Brain microvascular endothelial cell (primary cell): ENCODE data around the gene SPSB1.

ENCODE experiments used
- DNase-seq: peaks from one replicate; pipeline ENCODE4 v3.0.0-alpha.2; 2020
- H3K27ac ChIP-seq: fragments of 250-450 bp; sonication (Bioruptor Pico); 2 replicates; pipeline ENCODE4 v1.5.1; 2020; ENCODE audit warnings: mild to moderate bottlenecking, moderate library complexity
- H3K27me3 ChIP-seq: fragments of 250-450 bp; sonication (Bioruptor Pico); replicated peaks from 2 replicates; pipeline ENCODE4 v1.5.1; 2020; ENCODE audit warnings: mild to moderate bottlenecking
- H3K36me3 ChIP-seq: fragments of 250-450 bp; sonication (Bioruptor Pico); replicated peaks from 2 replicates; pipeline ENCODE4 v1.5.1; 2020; ENCODE audit warnings: mild to moderate bottlenecking
- H3K4me3 ChIP-seq: 2 replicates; pipeline ENCODE4 v1.5.1; 2011; ENCODE audit warnings: low read depth, mild to moderate bottlenecking, control low read depth, low read length, moderate library complexity
- in situ Hi-C: cut with HindIII; loops from 2 replicates; pipeline ENCODE4 v1.10.0; 2017; ENCODE audit warnings: low sequenced_read_pairs, low pct_ligation_motif_present
- TF ChIP-seq, protein P1 (sequence below): IDR thresholded peaks from 2 replicates; pipeline ENCODE4 v1.5.1; 2011; ENCODE audit warnings: low read depth, mild to moderate bottlenecking, moderate library complexity, low read length, control low read depth, inconsistent platforms; ENCODE audit errors: missing control alignments

SPSB1 gene

GRCh38 chr1:9340172-9340854 lies 47.6 kb downstream of the SPSB1 start:
- TF ChIP-seq, protein P1, sequence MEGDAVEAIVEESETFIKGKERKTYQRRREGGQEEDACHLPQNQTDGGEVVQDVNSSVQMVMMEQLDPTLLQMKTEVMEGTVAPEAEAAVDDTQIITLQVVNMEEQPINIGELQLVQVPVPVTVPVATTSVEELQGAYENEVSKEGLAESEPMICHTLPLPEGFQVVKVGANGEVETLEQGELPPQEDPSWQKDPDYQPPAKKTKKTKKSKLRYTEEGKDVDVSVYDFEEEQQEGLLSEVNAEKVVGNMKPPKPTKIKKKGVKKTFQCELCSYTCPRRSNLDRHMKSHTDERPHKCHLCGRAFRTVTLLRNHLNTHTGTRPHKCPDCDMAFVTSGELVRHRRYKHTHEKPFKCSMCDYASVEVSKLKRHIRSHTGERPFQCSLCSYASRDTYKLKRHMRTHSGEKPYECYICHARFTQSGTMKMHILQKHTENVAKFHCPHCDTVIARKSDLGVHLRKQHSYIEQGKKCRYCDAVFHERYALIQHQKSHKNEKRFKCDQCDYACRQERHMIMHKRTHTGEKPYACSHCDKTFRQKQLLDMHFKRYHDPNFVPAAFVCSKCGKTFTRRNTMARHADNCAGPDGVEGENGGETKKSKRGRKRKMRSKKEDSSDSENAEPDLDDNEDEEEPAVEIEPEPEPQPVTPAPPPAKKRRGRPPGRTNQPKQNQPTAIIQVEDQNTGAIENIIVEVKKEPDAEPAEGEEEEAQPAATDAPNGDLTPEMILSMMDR = no peak
- in situ Hi-C loops = no loop called here
- no peak overlapping the region for H3K4me3 ChIP-seq

GRCh38 chr1:9340864-9341263 lies 48.2 kb downstream of the SPSB1 start:
- peaks cover 3% of the 10 kb centered on the region for H3K36me3 ChIP-seq
- no peak overlapping the region for H3K27ac ChIP-seq
- in situ Hi-C loops = no loop called here
- no peak for DNase-seq
- TF ChIP-seq, protein P1 = no peak
- no peak overlapping the region for H3K4me3 ChIP-seq
- no peaks in the 10 kb centered on the region for H3K27me3 ChIP-seq

More at GRCh38 chr1:9340172-9340854, 47.6 kb downstream of the SPSB1 start:
- peaks cover 3% of the 10 kb centered on the region for H3K36me3 ChIP-seq
- no peak overlapping the region for H3K27ac ChIP-seq
- no peak for DNase-seq
- no peaks in the 10 kb centered on the region for H3K27me3 ChIP-seq

DNA sequence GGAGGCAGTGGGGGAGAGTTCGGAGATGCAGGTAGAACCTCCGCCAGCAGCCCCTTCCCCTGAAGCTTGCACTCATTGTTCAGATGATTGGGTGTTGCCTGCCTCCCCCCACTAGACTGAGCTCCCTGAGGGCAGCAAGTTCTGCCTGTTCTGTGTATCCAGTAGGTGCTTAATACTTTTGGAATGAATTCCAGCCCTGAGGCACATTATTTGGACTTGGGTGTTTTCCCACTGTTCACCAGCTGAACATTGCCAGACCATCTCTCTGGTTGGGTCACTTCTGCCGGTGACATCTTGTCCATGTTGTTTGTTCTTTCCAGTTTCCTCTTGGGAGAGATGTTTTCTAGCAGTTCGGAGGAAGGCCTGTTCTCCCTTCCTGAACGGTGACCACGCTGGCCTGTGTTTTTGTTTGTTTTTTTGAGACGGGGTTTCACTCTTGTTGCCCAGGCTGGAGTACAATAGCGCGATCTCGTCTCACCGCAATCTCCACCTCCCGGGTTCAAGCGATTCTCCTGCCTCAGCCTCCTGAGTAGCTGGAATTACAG lies 48.7 kb downstream of the SPSB1 start:
- peaks cover 2% of the 10 kb centered on the region for H3K36me3 ChIP-seq

GRCh38 chr1:9343269-9343668 lies 50.6 kb downstream of the SPSB1 start:
- H3K27ac ChIP-seq = no peak overlapping the region
- DNase-seq = no peak
- in situ Hi-C loops = no loop called here
- TF ChIP-seq, protein P1 = no peak
- no peak overlapping the region for H3K4me3 ChIP-seq
- no peaks in the 10 kb centered on the region for H3K27me3 ChIP-seq
- no peaks in the 10 kb centered on the region for H3K36me3 ChIP-seq

More for the DNA sequence above, 48.7 kb downstream of the SPSB1 start:
- in situ Hi-C loops = no loop called here
- no peak for DNase-seq
- Histone ChIP-seq H3K27me3 (no peaks in the 10 kb centered on the region), H3K27ac (no peak overlapping the region), H3K4me3 (no peak overlapping the region)
- TF ChIP-seq, protein P1 = no peak

DNA sequence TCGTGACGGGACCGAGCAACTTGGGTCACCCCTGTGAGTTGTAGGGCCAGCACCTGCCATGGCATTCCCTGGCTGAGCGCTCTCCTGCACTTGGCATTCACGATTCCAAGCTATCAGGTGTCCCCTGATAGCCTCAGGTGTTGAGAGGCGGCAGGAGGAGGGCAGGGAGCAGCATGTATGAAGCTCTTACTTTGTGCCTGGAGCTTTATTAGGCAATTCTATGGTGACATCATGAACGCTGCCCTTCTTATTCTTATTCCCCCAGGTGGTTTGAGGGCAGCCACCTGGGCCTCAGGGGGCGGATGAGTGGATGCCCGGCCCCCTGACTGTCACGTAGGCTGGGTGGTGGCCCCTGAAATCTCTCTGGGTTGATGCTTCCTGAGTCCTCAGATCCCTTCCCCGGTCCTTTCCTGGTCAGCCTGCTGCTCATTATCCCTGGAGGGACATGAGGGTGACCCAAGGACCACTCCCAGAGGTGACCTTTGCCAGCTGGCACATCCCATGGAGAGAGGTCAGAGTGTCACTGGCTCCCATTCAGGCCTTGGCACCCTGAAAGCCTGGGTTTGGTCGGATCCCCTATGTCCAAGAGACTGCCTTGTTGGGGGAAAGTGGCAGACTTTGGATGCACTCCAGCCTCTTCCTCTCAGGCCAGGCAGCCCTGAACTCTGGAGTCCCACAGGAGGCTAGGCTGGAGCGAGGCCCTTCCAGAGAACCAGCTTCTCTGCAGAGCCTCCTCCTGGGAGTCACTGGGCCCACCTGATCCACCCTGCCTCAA lies 51.9 kb downstream of the SPSB1 start:
- in situ Hi-C loops = no loop called here

More for the DNA sequence above, 51.9 kb downstream of the SPSB1 start:
- Histone ChIP-seq H3K36me3 (peaks cover 5% of the 10 kb centered on the region), H3K27me3 (no peaks in the 10 kb centered on the region), H3K4me3 (no peak overlapping the region), H3K27ac (no peak overlapping the region)
- DNase-seq = no peak
- TF ChIP-seq, protein P1 = no peak
